PC-9 (cell line): Measurements from ENCODE around the gene RBM38. TPM values are rescaled to one million over a fixed set of nuclear protein-coding genes. Genes with fewer than 3 reads are reported as not detected.

Experiments used
- BruUV-seq: library from RNA; stranded (reverse); fragments of 400-500 nt; replicated peaks from 2 replicates; lab custom pipeline; 2021; lab: Mats Ljungman, UMichigan
- CTCF ChIA-PET: fragments of 300-600 bp; sonication (Branson Sonifier 250); formaldehyde crosslinking; loops from one replicate; lab custom pipeline; 2022; ENCODE audit warnings: antibody characterized with exemption; lab: Charles Lee
- POLR2A ChIA-PET: fragments of 300-600 bp; sonication (Branson Sonifier 250); formaldehyde crosslinking; loops from one replicate; lab custom pipeline; 2022; ENCODE audit warnings: antibody characterized with exemption; ENCODE audit not compliant: unreplicated experiment; lab: Charles Lee
- DNase-seq, 2 experiments: peaks; one replicate each; pipeline versions ENCODE4 v3.0.0 to v3.0.0-alpha.2; 2015 to 2022; ENCODE audit warnings: mixed read lengths in 1 of 2
- H2AFZ ChIP-seq: fragments of 200-600 bp; sonication (generic); 2 replicates; pipeline ENCODE4 v1.8.1; 2017; ENCODE audit warnings: antibody characterized with exemption
- H3F3A ChIP-seq: fragments of 200-600 bp; sonication (generic); 2 replicates; pipeline ENCODE4 v1.8.1; 2017; ENCODE audit warnings: antibody characterized with exemption, mild to moderate bottlenecking, low read depth; ENCODE audit not compliant: insufficient read depth
- H3K27ac ChIP-seq: fragments of 200-600 bp; sonication (generic); 2 replicates; pipeline ENCODE4 v1.6.1; 2016; ENCODE audit warnings: mixed run types
- H3K27me3 ChIP-seq: fragments of 200-600 bp; sonication (generic); 2 replicates; pipeline ENCODE4 v1.6.1; 2016; ENCODE audit warnings: low read depth, mixed run types; ENCODE audit not compliant: insufficient read depth
- H3K36me3 ChIP-seq: fragments of 200-600 bp; sonication (generic); 2 replicates; pipeline ENCODE4 v1.6.1; 2016; ENCODE audit warnings: low read depth, mixed run types
- H3K4me1 ChIP-seq: fragments of 200-600 bp; sonication (generic); replicated peaks from 2 replicates; pipeline ENCODE4 v1.6.1; 2016; ENCODE audit warnings: mixed run types; ENCODE audit not compliant: insufficient read depth
- H3K4me2 ChIP-seq: fragments of 200-600 bp; sonication (generic); 2 replicates; pipeline ENCODE4 v1.6.1; 2017; ENCODE audit warnings: mixed run types
- H3K4me3 ChIP-seq: fragments of 200-600 bp; sonication (generic); 2 replicates; pipeline ENCODE4 v1.6.1; 2016; ENCODE audit warnings: mixed run types
- H3K79me2 ChIP-seq: fragments of 200-600 bp; sonication (generic); 2 replicates; pipeline ENCODE4 v1.6.1; 2017; ENCODE audit warnings: low read depth, mixed run types
- H3K9me2 ChIP-seq: fragments of 200-600 bp; sonication (generic); 2 replicates; pipeline ENCODE4 v1.8.1; 2017; ENCODE audit warnings: mild to moderate bottlenecking; ENCODE audit not compliant: insufficient read depth
- H3K9me3 ChIP-seq: fragments of 200-600 bp; sonication (generic); 2 replicates; pipeline ENCODE4 v1.8.1; 2016; ENCODE audit warnings: low read depth; ENCODE audit not compliant: insufficient read depth
- H4K20me1 ChIP-seq: fragments of 200-600 bp; sonication (generic); 2 replicates; pipeline ENCODE4 v1.8.1; 2017; ENCODE audit not compliant: insufficient read depth
- CTCF ChIP-seq: fragments of 200-600 bp; sonication (generic); conservative IDR thresholded peaks from 2 replicates; pipeline ENCODE4 v1.6.1; 2017; ENCODE audit warnings: mixed run types, antibody characterized with exemption, mild to moderate bottlenecking, moderate library complexity
- EZH2 ChIP-seq: fragments of 200-600 bp; sonication (generic); IDR thresholded peaks from 2 replicates; pipeline ENCODE4 v1.8.0; 2017; ENCODE audit warnings: antibody characterized with exemption, low read depth
- intact Hi-C: fragments of 100-400 bp; cut with micrococcal nuclease; formaldehyde crosslinking; loops from one replicate; pipeline ENCODE4 v1.10.0; 2022; ENCODE audit not compliant: unreplicated experiment
- total RNA-seq: library from RNA; stranded (reverse); gene quantifications from 2 replicates; pipeline ENCODE4 v1.2.3, GENCODE V29; 2021

RBM38 gene
- total RNA-seq, 1 experiment from 2014 or later = 25.6 TPM

- DNase-seq = peak; percentile 68 to 90
- CTCF ChIA-PET = interaction anchor here (0.5 to 1.1 kb wide), 5 partner anchors 13 to 1255 kb away, joined by 5 to 7 read pairs (median 6); no protein-coding TSS in a partner anchor
Observed at GRCh38 chr20:57388953-57389694, 2.1 kb upstream of the RBM38 start.

GRCh38 chr20:57389695-57390603 lies 1.2 kb upstream of the RBM38 start:
- TF ChIP-seq EZH2 (no peak), CTCF (no peak)
- CTCF ChIA-PET = interaction anchor here (1.3 kb wide), 1 partner anchor 84 kb away, joined by 3 read pairs; no protein-coding TSS in a partner anchor
- Histone ChIP-seq H4K20me1 (0 out of 2 replicates have a peak, but pooled peaks cover 7% of the 10 kb centered on the region), H3K27ac (no peak overlapping the region), H3K4me3 (peak overlapping the region; percentile 58; the same call in 1 of the 2 replicates), H3K4me1 (peaks cover 12% of the 10 kb centered on the region), H3K27me3 (no peaks in the 10 kb centered on the region), H3F3A (peaks cover 13% of the 10 kb centered on the region; the same call in 1 of the 2 replicates), H3K4me2 (peak overlapping the region; percentile 86), H3K9me2 (no peaks in the 10 kb centered on the region), H2AFZ (peak overlapping the region; percentile 75), H3K79me2 (no peaks in the 10 kb centered on the region), H3K36me3 (no peaks in the 10 kb centered on the region), H3K9me3 (no peaks in the 10 kb centered on the region)
- intact Hi-C loops = no loop called here
- DNase-seq = no peak
- BruUV-seq = no TSS peak
- POLR2A ChIA-PET = no interaction called here

More at GRCh38 chr20:57388953-57389694, 2.1 kb upstream of the RBM38 start:
- no TSS peak for BruUV-seq
- Histone ChIP-seq H3K27me3 (no peaks in the 10 kb centered on the region), H3K4me2 (peak overlapping the region; percentile 86), H3K36me3 (no peaks in the 10 kb centered on the region), H4K20me1 (0 out of 2 replicates have a peak, but pooled peaks cover 7% of the 10 kb centered on the region), H3K9me2 (no peaks in the 10 kb centered on the region), H3F3A (peaks cover 13% of the 10 kb centered on the region; the same call in 1 of the 2 replicates), H3K79me2 (no peaks in the 10 kb centered on the region), H3K27ac (no peak overlapping the region), H3K9me3 (no peaks in the 10 kb centered on the region), H3K4me3 (peak overlapping the region; percentile 58), H2AFZ (peak overlapping the region; percentile 75), H3K4me1 (peaks cover 12% of the 10 kb centered on the region)
- TF ChIP-seq CTCF = no peak
- TF ChIP-seq EZH2 = no peak
- intact Hi-C loops = no loop called here
- POLR2A ChIA-PET = interaction anchor here (0.6 to 0.7 kb wide), 3 partner anchors 47 to 247 kb away, joined by 8 to 43 read pairs (median 15); no protein-coding TSS in a partner anchor
